ENCODE measurements around the gene PTPRE.

PTPRE gene

GRCh38 chr10:128125944-128126764 is 219.3 kb downstream of the PTPRE start, which contains the start of gene MKI67:
TSS of gene MKI67 (minus strand) at chr10:128126423. CDS start at chr10:128125667, 756 bp downstream.
- ATAC-seq: peak; percentile 91
- TF ChIP-seq ESRRG (CRISPR knock-in tag; IDR thresholded peaks at IDR 0.05): no peak

GRCh38 chr10:128128582-128128981 is 221.7 kb downstream of the PTPRE start:
- TF ChIP-seq TCF4 (CRISPR knock-in tag; IDR thresholded peaks at IDR 0.05; ENCODE audit: borderline replicate concordance): no peak
- no peak for TF ChIP-seq ZNF70 (CRISPR knock-in tag; IDR thresholded peaks at IDR 0.05)
- no peak for TF ChIP-seq ISL1 (CRISPR knock-in tag; IDR thresholded peaks at IDR 0.05)
- TF ChIP-seq, protein P1, sequence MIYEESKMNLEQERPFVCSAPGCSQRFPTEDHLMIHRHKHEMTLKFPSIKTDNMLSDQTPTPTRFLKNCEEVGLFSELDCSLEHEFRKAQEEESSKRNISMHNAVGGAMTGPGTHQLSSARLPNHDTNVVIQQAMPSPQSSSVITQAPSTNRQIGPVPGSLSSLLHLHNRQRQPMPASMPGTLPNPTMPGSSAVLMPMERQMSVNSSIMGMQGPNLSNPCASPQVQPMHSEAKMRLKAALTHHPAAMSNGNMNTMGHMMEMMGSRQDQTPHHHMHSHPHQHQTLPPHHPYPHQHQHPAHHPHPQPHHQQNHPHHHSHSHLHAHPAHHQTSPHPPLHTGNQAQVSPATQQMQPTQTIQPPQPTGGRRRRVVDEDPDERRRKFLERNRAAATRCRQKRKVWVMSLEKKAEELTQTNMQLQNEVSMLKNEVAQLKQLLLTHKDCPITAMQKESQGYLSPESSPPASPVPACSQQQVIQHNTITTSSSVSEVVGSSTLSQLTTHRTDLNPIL (CRISPR knock-in tag; IDR thresholded peaks at IDR 0.05; ENCODE audit: low read depth): no peak
- TF ChIP-seq, protein P2, sequence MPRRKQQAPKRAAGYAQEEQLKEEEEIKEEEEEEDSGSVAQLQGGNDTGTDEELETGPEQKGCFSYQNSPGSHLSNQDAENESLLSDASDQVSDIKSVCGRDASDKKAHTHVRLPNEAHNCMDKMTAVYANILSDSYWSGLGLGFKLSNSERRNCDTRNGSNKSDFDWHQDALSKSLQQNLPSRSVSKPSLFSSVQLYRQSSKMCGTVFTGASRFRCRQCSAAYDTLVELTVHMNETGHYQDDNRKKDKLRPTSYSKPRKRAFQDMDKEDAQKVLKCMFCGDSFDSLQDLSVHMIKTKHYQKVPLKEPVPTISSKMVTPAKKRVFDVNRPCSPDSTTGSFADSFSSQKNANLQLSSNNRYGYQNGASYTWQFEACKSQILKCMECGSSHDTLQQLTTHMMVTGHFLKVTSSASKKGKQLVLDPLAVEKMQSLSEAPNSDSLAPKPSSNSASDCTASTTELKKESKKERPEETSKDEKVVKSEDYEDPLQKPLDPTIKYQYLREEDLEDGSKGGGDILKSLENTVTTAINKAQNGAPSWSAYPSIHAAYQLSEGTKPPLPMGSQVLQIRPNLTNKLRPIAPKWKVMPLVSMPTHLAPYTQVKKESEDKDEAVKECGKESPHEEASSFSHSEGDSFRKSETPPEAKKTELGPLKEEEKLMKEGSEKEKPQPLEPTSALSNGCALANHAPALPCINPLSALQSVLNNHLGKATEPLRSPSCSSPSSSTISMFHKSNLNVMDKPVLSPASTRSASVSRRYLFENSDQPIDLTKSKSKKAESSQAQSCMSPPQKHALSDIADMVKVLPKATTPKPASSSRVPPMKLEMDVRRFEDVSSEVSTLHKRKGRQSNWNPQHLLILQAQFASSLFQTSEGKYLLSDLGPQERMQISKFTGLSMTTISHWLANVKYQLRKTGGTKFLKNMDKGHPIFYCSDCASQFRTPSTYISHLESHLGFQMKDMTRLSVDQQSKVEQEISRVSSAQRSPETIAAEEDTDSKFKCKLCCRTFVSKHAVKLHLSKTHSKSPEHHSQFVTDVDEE (CRISPR knock-in tag; IDR thresholded peaks at IDR 0.05): no peak
- TF ChIP-seq TOX (CRISPR knock-in tag; IDR thresholded peaks at IDR 0.05; ENCODE audit: borderline replicate concordance): no peak
- TF ChIP-seq GLIS3 (CRISPR knock-in tag; IDR thresholded peaks at IDR 0.05): no peak
- TF ChIP-seq ZNF8 (CRISPR knock-in tag; IDR thresholded peaks at IDR 0.05): no peak
- no peak for TF ChIP-seq CSDC2 (CRISPR knock-in tag; IDR thresholded peaks at IDR 0.05)
- no peak for TF ChIP-seq OSR1 (CRISPR knock-in tag; IDR thresholded peaks at IDR 0.05)
- TF ChIP-seq ZNF565 (CRISPR knock-in tag; conservative IDR thresholded peaks at IDR 0.05; ENCODE audit: low read depth): no peak
- TF ChIP-seq ESRRG (CRISPR knock-in tag; IDR thresholded peaks at IDR 0.05): no peak
- no peak for TF ChIP-seq ZFP3 (CRISPR knock-in tag; IDR thresholded peaks at IDR 0.05)
- TF ChIP-seq POU6F1 (CRISPR knock-in tag; IDR thresholded peaks at IDR 0.05; ENCODE audit: borderline replicate concordance, low read depth): no peak
- TF ChIP-seq ARNTL (CRISPR knock-in tag; IDR thresholded peaks at IDR 0.05; ENCODE audit: borderline replicate concordance, low read depth): no peak
- TF ChIP-seq PPARA (CRISPR knock-in tag; IDR thresholded peaks at IDR 0.05; ENCODE audit: borderline replicate concordance): no peak
- TF ChIP-seq CSRNP3 (CRISPR knock-in tag; IDR thresholded peaks at IDR 0.05): no peak
- TF ChIP-seq ZC3H10 (CRISPR knock-in tag; IDR thresholded peaks at IDR 0.05): no peak
- TF ChIP-seq RARB (CRISPR knock-in tag; IDR thresholded peaks at IDR 0.05): no peak
- no peak for TF ChIP-seq ZFP30 (CRISPR knock-in tag; IDR thresholded peaks at IDR 0.05)
- no peak for ATAC-seq

DNA sequence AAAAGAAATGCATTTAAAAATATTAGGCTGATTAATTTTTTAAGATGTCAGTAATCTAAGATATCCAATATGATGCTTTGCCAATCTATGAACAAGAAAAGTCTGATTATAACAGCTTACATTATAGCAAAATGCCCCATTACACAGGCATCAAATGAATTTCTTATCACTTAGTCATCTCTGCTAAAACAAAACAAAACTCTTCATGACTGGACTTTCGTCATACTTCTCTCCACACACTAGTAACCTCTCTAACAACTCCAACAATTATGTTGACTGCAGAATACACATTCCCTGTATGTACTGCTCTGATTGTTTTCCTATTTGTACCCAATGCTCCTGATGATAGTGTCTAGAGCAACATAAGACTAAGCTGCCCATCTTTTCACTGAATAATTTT is 223.1 kb downstream of the PTPRE start:
- TF ChIP-seq ZC3H10 (CRISPR knock-in tag; IDR thresholded peaks at IDR 0.05) (no peak), TOX (CRISPR knock-in tag; IDR thresholded peaks at IDR 0.05; ENCODE audit: borderline replicate concordance) (no peak), GLIS3 (CRISPR knock-in tag; IDR thresholded peaks at IDR 0.05) (no peak), TCF4 (CRISPR knock-in tag; IDR thresholded peaks at IDR 0.05; ENCODE audit: borderline replicate concordance) (no peak), ZNF565 (CRISPR knock-in tag; conservative IDR thresholded peaks at IDR 0.05; ENCODE audit: low read depth) (no peak), CSRNP3 (CRISPR knock-in tag; IDR thresholded peaks at IDR 0.05) (no peak), PPARA (CRISPR knock-in tag; IDR thresholded peaks at IDR 0.05; ENCODE audit: borderline replicate concordance) (no peak)
- TF ChIP-seq, protein P1 (CRISPR knock-in tag; IDR thresholded peaks at IDR 0.05; ENCODE audit: low read depth): no peak
- no peak for ATAC-seq

Data from SK-N-SH treated with all-trans-retinoic acid at 6 μM for 48 hours (cell line).